Frontal cortex (tissue), 4 donors: ENCODE results near the gene CHST15. TPM values are rescaled to one million over a fixed set of nuclear protein-coding genes. Genes with fewer than 3 reads are reported as not detected.
A peak's percentile ranks its signal among the peaks of the same experiment; 100 is the strongest.

Experiments
- DNase-seq, 2 donors: peaks; one replicate each; pipeline ENCODE4 v3.0.0; 2012; ENCODE audit warnings: low spot score in 2 of 2
- FAIRE-seq: peaks from 2 replicates; lab custom pipeline; 2012; peaks lifted over from hg19 to GRCh38; lab: Jason Lieb, UNC
- total RNA-seq: library from RNA; depleted of rRNA; stranded (reverse); fragments of >200 nt; gene quantifications from one replicate; pipeline ENCODE4 v1.2.3, GENCODE V29; 2014
- donor health status: control.
- donor health status: control.
- donor health status: control.

Gene CHST15
- total RNA-seq, 1 donor from 2014 or later = 48.9 TPM

GRCh38 chr10:124124769-124125161 lies 31.4 kb upstream of the CHST15 start:
- FAIRE-seq (no peak), DNase-seq (no peak)

- DNase-seq (no peak), FAIRE-seq (no peak)
Measured at GRCh38 chr10:124124123-124124768, 30.8 kb upstream of the CHST15 start.

GRCh38 chr10:124123156-124123555 lies 29.8 kb upstream of the CHST15 start:
- no peak for DNase-seq
- no peak for FAIRE-seq

GRCh38 chr10:124122211-124122610 lies 28.8 kb upstream of the CHST15 start:
- FAIRE-seq (no peak), DNase-seq (no peak)

- no peak for FAIRE-seq
- no peak for DNase-seq
Measured at GRCh38 chr10:124120410-124121061, 27.1 kb upstream of the CHST15 start.

- DNase-seq = no peak
- FAIRE-seq = no peak
Measured at GRCh38 chr10:124119946-124120345, 26.5 kb upstream of the CHST15 start.

GRCh38 chr10:124119216-124119615 lies 25.8 kb upstream of the CHST15 start:
- FAIRE-seq = no peak
- DNase-seq = no peak

GRCh38 chr10:124117833-124118232 lies 24.4 kb upstream of the CHST15 start:
- DNase-seq (no peak), FAIRE-seq (no peak)

- DNase-seq = no peak
- FAIRE-seq = no peak
Measured at GRCh38 chr10:124117511-124117785, 24.1 kb upstream of the CHST15 start.

- FAIRE-seq (no peak), DNase-seq (no peak)
Measured at GRCh38 chr10:124116771-124117510, 23.5 kb upstream of the CHST15 start.

GRCh38 chr10:124114696-124115095 lies 21.3 kb upstream of the CHST15 start:
- FAIRE-seq (no peak), DNase-seq (no peak)

- FAIRE-seq (no peak), DNase-seq (no peak)
Measured at GRCh38 chr10:124112891-124113580, 19.6 kb upstream of the CHST15 start.

- DNase-seq (no peak), FAIRE-seq (no peak)
Measured at GRCh38 chr10:124110882-124111281, 17.5 kb upstream of the CHST15 start.

GRCh38 chr10:124109261-124109660 lies 15.9 kb upstream of the CHST15 start:
- FAIRE-seq (no peak), DNase-seq (no peak)

GRCh38 chr10:124107072-124107471 lies 13.7 kb upstream of the CHST15 start:
- DNase-seq (no peak), FAIRE-seq (no peak)

GRCh38 chr10:124106241-124106879 lies 13.0 kb upstream of the CHST15 start:
- FAIRE-seq (no peak), DNase-seq (peak in 1 of 2 donors; percentile 58)

- DNase-seq = no peak
- FAIRE-seq = no peak
Measured at GRCh38 chr10:124105594-124105993, 12.2 kb upstream of the CHST15 start.

- no peak for FAIRE-seq
- DNase-seq = no peak
Measured at GRCh38 chr10:124105045-124105444, 11.6 kb upstream of the CHST15 start.

GRCh38 chr10:124104011-124104627 lies 10.7 kb upstream of the CHST15 start:
- no peak for FAIRE-seq
- no peak for DNase-seq

GRCh38 chr10:124101351-124101750 lies 8.0 kb upstream of the CHST15 start:
- no peak for FAIRE-seq
- no peak for DNase-seq
